Measurements from ENCODE around the gene PTPRT. TPM values are rescaled to one million over a fixed set of nuclear protein-coding genes. Genes with fewer than 3 reads are reported as not detected.

The PTPRT gene
- total RNA-seq, 1 donor from 2014 or later: not detected

GRCh38 chr20:42507874-42508273 lies 681.8 kb downstream of the PTPRT start:
- Mint-ChIP-seq H3K4me1 (ENCODE audit: low read depth) (no peaks in the 10 kb centered on the region), H3K36me3 (ENCODE audit: low read depth) (no peaks in the 10 kb centered on the region), H3K9me3 (ENCODE audit: low read depth) (peaks cover 6% of the 10 kb centered on the region), H3K27me3 (ENCODE audit: low read depth) (no peaks in the 10 kb centered on the region), H3K4me3 (ENCODE audit: unreplicated experiment) (no peak overlapping the region), H3K27ac (ENCODE audit: unreplicated experiment) (no peak overlapping the region)
- TF ChIP-seq CTCF (IDR thresholded peaks at IDR 0.05): no peak
- DNase-seq (ENCODE audit: low spot score): no peak

- H3K36me3 Mint-ChIP-seq (ENCODE audit: low read depth): no peaks in the 10 kb centered on the region
- peaks cover 6% of the 10 kb centered on the region for H3K9me3 Mint-ChIP-seq (ENCODE audit: low read depth)
These were observed 683.3 kb downstream of the PTPRT start for GRCh38 chr20:42506397-42506796.

GRCh38 chr20:42502591-42502990 lies 687.1 kb downstream of the PTPRT start:
- DNase-seq (ENCODE audit: low spot score): no peak
- Mint-ChIP-seq H3K27me3 (ENCODE audit: low read depth) (no peaks in the 10 kb centered on the region), H3K27ac (ENCODE audit: unreplicated experiment) (no peak overlapping the region), H3K36me3 (ENCODE audit: low read depth) (no peaks in the 10 kb centered on the region), H3K4me1 (ENCODE audit: low read depth) (no peaks in the 10 kb centered on the region), H3K4me3 (ENCODE audit: unreplicated experiment) (no peak overlapping the region), H3K9me3 (ENCODE audit: low read depth) (peaks cover 9% of the 10 kb centered on the region)
- TF ChIP-seq CTCF (IDR thresholded peaks at IDR 0.05): no peak

More at GRCh38 chr20:42506397-42506796, 683.3 kb downstream of the PTPRT start:
- no peak overlapping the region for H3K27ac Mint-ChIP-seq (ENCODE audit: unreplicated experiment)
- TF ChIP-seq CTCF (IDR thresholded peaks at IDR 0.05): no peak
- H3K4me1 Mint-ChIP-seq (ENCODE audit: low read depth): no peaks in the 10 kb centered on the region
- DNase-seq (ENCODE audit: low spot score): no peak
- H3K4me3 Mint-ChIP-seq (ENCODE audit: unreplicated experiment): no peak overlapping the region
- H3K27me3 Mint-ChIP-seq (ENCODE audit: low read depth): no peaks in the 10 kb centered on the region

DNA sequence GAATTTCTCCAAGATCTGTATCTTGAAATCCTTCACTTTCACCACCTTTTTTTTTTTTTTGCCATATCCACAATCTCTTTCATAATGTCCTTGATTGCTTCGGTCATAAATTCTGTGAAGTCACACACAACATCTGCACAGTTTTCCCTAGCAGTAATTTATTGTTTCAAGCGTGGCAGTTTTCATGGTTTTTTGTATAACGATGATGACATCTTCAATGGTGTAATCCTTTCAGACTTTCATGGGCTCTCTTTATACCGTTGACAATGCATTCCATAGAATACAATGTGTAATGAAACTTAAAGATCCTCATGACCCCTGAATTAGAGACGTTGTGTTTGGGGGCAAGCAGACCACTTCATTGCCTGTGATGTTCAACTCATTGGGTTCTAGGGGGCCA lies 693.1 kb downstream of the PTPRT start:
- no peaks in the 10 kb centered on the region for H3K36me3 Mint-ChIP-seq (ENCODE audit: low read depth)
- H3K27me3 Mint-ChIP-seq (ENCODE audit: low read depth): no peaks in the 10 kb centered on the region
- TF ChIP-seq CTCF (IDR thresholded peaks at IDR 0.05): no peak
- H3K4me3 Mint-ChIP-seq (ENCODE audit: unreplicated experiment): no peak overlapping the region
- no peak for DNase-seq (ENCODE audit: low spot score)
- peaks cover 3% of the 10 kb centered on the region for H3K9me3 Mint-ChIP-seq (ENCODE audit: low read depth)
- no peak overlapping the region for H3K27ac Mint-ChIP-seq (ENCODE audit: unreplicated experiment)
- no peaks in the 10 kb centered on the region for H3K4me1 Mint-ChIP-seq (ENCODE audit: low read depth)

DNA sequence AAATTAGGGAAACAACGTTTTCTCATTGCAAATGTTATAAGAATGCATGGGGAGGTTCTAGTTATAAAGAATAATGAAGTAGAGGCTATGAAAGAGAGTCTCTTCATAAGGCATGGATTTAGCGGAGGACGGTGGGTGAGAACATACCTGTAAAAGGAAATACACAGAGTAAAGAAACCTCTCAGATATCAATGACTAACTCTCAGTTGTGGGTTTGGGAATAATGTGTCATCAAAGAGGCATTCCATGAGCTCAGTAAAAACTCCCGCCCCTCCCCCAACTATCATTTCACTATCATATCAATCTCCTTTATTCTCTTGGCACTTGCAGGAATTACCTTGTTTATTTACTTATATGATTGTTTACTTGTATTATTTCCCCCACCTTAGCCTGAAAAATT lies 695.4 kb downstream of the PTPRT start:
- Mint-ChIP-seq H3K27me3 (ENCODE audit: low read depth) (no peaks in the 10 kb centered on the region), H3K9me3 (ENCODE audit: low read depth) (peaks cover 3% of the 10 kb centered on the region), H3K4me3 (ENCODE audit: unreplicated experiment) (no peak overlapping the region), H3K36me3 (ENCODE audit: low read depth) (no peaks in the 10 kb centered on the region), H3K4me1 (ENCODE audit: low read depth) (no peaks in the 10 kb centered on the region), H3K27ac (ENCODE audit: unreplicated experiment) (no peak overlapping the region)
- DNase-seq (ENCODE audit: low spot score): no peak
- no peak for TF ChIP-seq CTCF (IDR thresholded peaks at IDR 0.05)

Data from chondrocyte (in vitro differentiated cells).